Ishikawa (cell line): ENCODE results near the gene SMIM12.

Experiments used
- CEBPB ChIP-seq: IDR thresholded peaks from 2 replicates; pipeline ENCODE4 v1.6.1; 2012
- CREB1 ChIP-seq: IDR thresholded peaks from 2 replicates; pipeline ENCODE4 v1.6.1; 2012; ENCODE audit warnings: low read depth
- EGR1 ChIP-seq: IDR thresholded peaks from 2 replicates; pipeline ENCODE4 v1.6.1; 2012
- EP300 ChIP-seq: IDR thresholded peaks from 2 replicates; pipeline ENCODE4 v1.6.1; 2012; ENCODE audit warnings: borderline replicate concordance
- FOXM1 ChIP-seq: IDR thresholded peaks from 2 replicates; pipeline ENCODE4 v1.6.1; 2012; ENCODE audit warnings: low read depth, borderline replicate concordance
- NFIC ChIP-seq: IDR thresholded peaks from 2 replicates; pipeline ENCODE4 v1.6.1; 2012
- RAD21 ChIP-seq: IDR thresholded peaks from 2 replicates; pipeline ENCODE4 v1.6.1; 2012; ENCODE audit warnings: low read depth
- TAF1 ChIP-seq: IDR thresholded peaks from 2 replicates; pipeline ENCODE4 v1.6.1; 2012; ENCODE audit warnings: low read depth, mild to moderate bottlenecking
- TCF12 ChIP-seq: IDR thresholded peaks from 2 replicates; pipeline ENCODE4 v1.6.1; 2012; ENCODE audit warnings: low read depth
- TEAD4 ChIP-seq: IDR thresholded peaks from 2 replicates; pipeline ENCODE4 v1.6.1; 2012
- YY1 ChIP-seq: IDR thresholded peaks from 2 replicates; pipeline ENCODE4 v1.6.1; 2012; ENCODE audit warnings: low read depth
- ZBTB7A ChIP-seq: IDR thresholded peaks from 2 replicates; pipeline ENCODE4 v1.6.1; 2012; ENCODE audit warnings: low read depth
- TF ChIP-seq, protein P1 (sequence below): IDR thresholded peaks from 2 replicates; pipeline ENCODE4 v1.6.1; 2012
- TF ChIP-seq, protein P2 (sequence below): IDR thresholded peaks from 2 replicates; pipeline ENCODE4 v1.6.1; 2012
- TF ChIP-seq, protein P3 (sequence below): IDR thresholded peaks from 2 replicates; pipeline ENCODE4 v1.6.1; 2012; ENCODE audit warnings: low read depth, mild to moderate bottlenecking

Gene SMIM12

DNA sequence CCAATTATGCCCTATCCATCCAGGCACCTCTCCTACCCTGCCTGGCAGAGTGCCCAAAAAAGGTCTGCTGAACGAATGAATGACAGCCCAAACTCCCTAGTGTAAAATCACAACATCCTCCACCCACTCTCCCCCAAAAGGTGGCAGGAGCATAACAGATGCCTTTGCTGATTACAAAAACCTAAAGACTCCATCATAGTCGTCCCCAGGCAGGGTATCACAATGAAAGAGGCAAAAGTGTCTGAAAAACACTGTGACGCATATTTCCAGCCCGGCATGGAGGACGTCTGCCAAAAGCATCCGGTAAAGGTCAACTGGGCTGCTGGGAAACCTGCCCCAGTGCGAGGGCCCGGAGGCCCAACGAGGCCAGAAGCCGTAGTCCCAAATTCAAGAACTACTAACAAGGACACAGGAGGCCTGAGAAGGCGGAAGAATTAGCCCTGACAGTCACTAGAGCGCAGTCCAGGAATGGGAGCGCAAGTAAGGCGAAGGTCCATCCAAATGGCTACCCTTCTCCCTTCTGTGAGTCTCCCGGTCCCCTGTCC is 576 bp downstream of the SMIM12 start:
- no peak for TF ChIP-seq FOXM1
- TF ChIP-seq, protein P1, sequence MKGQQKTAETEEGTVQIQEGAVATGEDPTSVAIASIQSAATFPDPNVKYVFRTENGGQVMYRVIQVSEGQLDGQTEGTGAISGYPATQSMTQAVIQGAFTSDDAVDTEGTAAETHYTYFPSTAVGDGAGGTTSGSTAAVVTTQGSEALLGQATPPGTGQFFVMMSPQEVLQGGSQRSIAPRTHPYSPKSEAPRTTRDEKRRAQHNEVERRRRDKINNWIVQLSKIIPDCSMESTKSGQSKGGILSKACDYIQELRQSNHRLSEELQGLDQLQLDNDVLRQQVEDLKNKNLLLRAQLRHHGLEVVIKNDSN = no peak
- no peak for TF ChIP-seq TAF1
- TF ChIP-seq CREB1 = no peak
- no peak for TF ChIP-seq RAD21
- no peak; the same call in 1 of the 2 replicates for TF ChIP-seq NFIC
- TF ChIP-seq ZBTB7A = no peak
- TF ChIP-seq TEAD4 = no peak
- TF ChIP-seq, protein P2, sequence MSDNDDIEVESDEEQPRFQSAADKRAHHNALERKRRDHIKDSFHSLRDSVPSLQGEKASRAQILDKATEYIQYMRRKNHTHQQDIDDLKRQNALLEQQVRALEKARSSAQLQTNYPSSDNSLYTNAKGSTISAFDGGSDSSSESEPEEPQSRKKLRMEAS = no peak
- TF ChIP-seq EGR1 = no peak
- TF ChIP-seq CEBPB = no peak
- TF ChIP-seq EP300 = no peak
- no peak for TF ChIP-seq YY1
- TF ChIP-seq, protein P3, sequence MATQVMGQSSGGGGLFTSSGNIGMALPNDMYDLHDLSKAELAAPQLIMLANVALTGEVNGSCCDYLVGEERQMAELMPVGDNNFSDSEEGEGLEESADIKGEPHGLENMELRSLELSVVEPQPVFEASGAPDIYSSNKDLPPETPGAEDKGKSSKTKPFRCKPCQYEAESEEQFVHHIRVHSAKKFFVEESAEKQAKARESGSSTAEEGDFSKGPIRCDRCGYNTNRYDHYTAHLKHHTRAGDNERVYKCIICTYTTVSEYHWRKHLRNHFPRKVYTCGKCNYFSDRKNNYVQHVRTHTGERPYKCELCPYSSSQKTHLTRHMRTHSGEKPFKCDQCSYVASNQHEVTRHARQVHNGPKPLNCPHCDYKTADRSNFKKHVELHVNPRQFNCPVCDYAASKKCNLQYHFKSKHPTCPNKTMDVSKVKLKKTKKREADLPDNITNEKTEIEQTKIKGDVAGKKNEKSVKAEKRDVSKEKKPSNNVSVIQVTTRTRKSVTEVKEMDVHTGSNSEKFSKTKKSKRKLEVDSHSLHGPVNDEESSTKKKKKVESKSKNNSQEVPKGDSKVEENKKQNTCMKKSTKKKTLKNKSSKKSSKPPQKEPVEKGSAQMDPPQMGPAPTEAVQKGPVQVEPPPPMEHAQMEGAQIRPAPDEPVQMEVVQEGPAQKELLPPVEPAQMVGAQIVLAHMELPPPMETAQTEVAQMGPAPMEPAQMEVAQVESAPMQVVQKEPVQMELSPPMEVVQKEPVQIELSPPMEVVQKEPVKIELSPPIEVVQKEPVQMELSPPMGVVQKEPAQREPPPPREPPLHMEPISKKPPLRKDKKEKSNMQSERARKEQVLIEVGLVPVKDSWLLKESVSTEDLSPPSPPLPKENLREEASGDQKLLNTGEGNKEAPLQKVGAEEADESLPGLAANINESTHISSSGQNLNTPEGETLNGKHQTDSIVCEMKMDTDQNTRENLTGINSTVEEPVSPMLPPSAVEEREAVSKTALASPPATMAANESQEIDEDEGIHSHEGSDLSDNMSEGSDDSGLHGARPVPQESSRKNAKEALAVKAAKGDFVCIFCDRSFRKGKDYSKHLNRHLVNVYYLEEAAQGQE = no peak
- TF ChIP-seq TCF12 = no peak

DNA sequence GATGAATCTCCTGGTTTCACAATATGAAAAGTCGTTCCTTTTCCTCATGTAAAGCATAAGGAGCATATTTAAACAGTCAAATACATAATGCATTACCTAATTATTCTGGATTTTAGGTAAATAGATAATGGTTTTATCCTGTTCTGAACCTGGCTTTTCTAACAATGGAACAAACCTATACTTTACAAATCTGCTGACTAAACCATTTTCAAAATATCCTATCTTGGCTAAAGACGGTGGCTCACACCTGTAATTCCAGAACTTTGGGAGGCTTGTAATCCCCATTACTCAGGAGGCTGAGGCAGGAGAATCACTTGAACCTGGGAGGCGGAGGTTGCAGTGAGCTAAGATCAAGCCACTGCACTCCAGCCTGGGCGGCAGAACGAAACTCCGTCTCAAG is 2.9 kb downstream of the SMIM12 start:
- TF ChIP-seq YY1 = no peak
- TF ChIP-seq EP300 = no peak
- TF ChIP-seq CEBPB = no peak
- TF ChIP-seq NFIC = no peak
- TF ChIP-seq ZBTB7A = no peak
- TF ChIP-seq EGR1 = no peak
- TF ChIP-seq TAF1 = no peak

DNA sequence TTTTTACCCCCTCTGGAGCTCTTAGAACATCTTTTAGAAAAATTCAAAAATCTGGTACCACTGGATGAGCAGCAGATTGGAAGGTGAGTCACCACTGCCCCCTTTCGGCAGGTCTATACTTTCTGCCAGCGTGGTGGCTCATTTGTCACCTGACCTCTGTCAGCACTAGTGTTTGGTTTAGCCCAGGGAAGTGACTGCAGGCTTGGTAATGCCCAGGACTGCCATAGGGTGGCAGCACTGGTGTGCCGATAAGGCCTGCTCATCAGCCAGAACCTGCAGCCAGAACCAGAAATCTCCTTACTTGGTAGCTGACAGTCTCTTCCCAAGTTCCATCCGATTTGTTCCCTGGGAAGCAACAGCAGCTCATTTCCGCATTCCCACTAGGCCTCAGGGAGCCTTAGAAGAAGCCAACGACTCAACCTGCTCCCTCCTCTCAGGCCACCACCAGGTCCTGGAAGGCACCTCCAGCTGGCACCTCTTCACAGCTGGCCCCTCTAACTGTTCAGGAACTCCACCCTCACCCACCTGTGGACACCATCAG is 6.8 kb downstream of the SMIM12 start:
- TF ChIP-seq, protein P2 = no peak
- TF ChIP-seq RAD21 (peak; percentile 62), EGR1 (no peak), NFIC (no peak), FOXM1 (no peak), TEAD4 (no peak), EP300 (no peak), CEBPB (no peak), YY1 (no peak)
- TF ChIP-seq, protein P3 = no peak
- TF ChIP-seq, protein P1 = peak; percentile 90

DNA sequence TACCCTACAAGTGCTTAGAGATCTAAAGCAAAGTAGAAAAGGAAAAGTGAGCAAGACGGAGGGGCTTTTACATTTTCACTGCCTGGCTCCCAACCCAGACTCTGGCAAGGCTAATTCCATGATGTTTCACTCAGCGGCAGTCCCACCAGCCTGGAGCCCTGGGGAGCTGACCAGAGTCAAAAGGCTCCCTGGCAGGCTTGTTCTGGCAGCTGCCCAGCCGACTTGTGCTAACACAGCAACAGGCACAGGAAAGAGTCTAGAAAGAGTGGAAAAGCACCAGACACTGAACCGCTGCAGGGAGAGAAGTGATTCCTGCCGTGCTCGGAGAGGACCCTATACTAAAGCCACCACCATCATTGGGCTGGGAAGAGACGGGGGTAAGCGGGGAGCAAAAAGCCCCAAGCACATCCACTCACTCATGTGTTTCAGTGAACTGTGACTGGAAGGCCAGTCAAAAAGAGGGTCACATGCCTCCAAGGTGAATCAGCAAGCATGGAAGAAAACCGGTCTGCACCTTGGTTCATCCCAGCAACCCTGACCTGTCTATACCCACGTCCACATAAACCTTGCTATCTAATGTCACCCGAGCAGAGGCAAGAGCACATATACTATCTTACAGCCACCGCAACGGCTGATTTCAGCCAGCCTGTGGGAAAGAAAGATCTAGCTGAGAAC is 8.0 kb downstream of the SMIM12 start:
- TF ChIP-seq, protein P2 = no peak
- no peak for TF ChIP-seq TEAD4
- TF ChIP-seq ZBTB7A = no peak
- TF ChIP-seq NFIC = no peak
- no peak for TF ChIP-seq FOXM1
- TF ChIP-seq TCF12 = no peak
- no peak for TF ChIP-seq EGR1
- no peak for TF ChIP-seq EP300
- TF ChIP-seq, protein P3 = no peak
- no peak for TF ChIP-seq TAF1
- no peak for TF ChIP-seq YY1
- no peak for TF ChIP-seq RAD21
- TF ChIP-seq, protein P1 = no peak
- no peak for TF ChIP-seq CEBPB
- TF ChIP-seq CREB1 = no peak
